Spinal cord (tissue), 10 donors: ENCODE measurements around the gene CYP1A2. TPM values are rescaled to one million over a fixed set of nuclear protein-coding genes. Genes with fewer than 3 reads are reported as not detected.
"Not testable (repeated sequence)": the region's sequence is repeated elsewhere in the genome, so short reads cannot be mapped to it uniquely, and the experiment has no call there.

Experiments used
- DNase-seq, 6 donors: peaks; one replicate each; pipeline versions ENCODE4 v3.0.0 to v3.0.0-alpha.2; 2013 to 2015; ENCODE audit warnings: low spot score in 6 of 6, low read depth in 4 of 6
- H3K27ac ChIP-seq: one replicate; pipeline ENCODE4 v1.5.1; 2013; ENCODE audit warnings: low read depth, low read length, control low read depth
- H3K27me3 ChIP-seq: one replicate; pipeline ENCODE4 v1.6.1; 2013; ENCODE audit warnings: low read length; ENCODE audit not compliant: control insufficient read depth, insufficient read depth
- H3K36me3 ChIP-seq: one replicate; pipeline ENCODE4 v1.6.1; 2013; ENCODE audit warnings: low read length; ENCODE audit not compliant: control insufficient read depth, insufficient read depth
- H3K4me1 ChIP-seq: one replicate; pipeline ENCODE4 v1.6.1; 2013; ENCODE audit warnings: low read length; ENCODE audit not compliant: control insufficient read depth, insufficient read depth
- H3K4me3 ChIP-seq: one replicate; pipeline ENCODE4 v1.5.1; 2013; ENCODE audit warnings: low read depth, low read length, control low read depth
- H3K9me3 ChIP-seq: one replicate; pipeline ENCODE4 v1.6.1; 2013; ENCODE audit warnings: low read length; ENCODE audit not compliant: control insufficient read depth, insufficient read depth
- WGBS: methylation state at CpG from one replicate; pipeline ENCODE4 v1.1.5; 2013; ENCODE audit warnings: missing lambda C conversion rate; ENCODE audit not compliant: insufficient coverage; 5-methylcytosine and 5-hydroxymethylcytosine counted together
- polyA plus RNA-seq, 2 donors: library from polyadenylated mRNA; unstranded; fragments of 120-200 nt; gene quantifications; one replicate each; pipeline ENCODE4 v1.2.1, GENCODE V29; 2013; ENCODE audit not compliant: insufficient read length in 2 of 2
- total RNA-seq, 2 donors: library from RNA; depleted of rRNA in 1 of 2; stranded (reverse); fragments of 120-200 nt in 1 of 2; fragments of >200 nt in 1 of 2; gene quantifications; one replicate each; pipeline versions ENCODE4 v1.2.3 to v1.2.4, GENCODE V29; 2013 to 2014
- donor health status: healthy.

The CYP1A2 gene
- total and polyA plus RNA-seq, 4 donors: 0.29 TPM; not detected in 3

GRCh38 chr15:74733269-74733668 lies 15.4 kb upstream of the CYP1A2 start:
- Histone ChIP-seq H3K27ac (no peak overlapping the region), H3K36me3 (no peaks in the 10 kb centered on the region), H3K9me3 (no peaks in the 10 kb centered on the region), H3K4me3 (no peak overlapping the region), H3K4me1 (no peaks in the 10 kb centered on the region), H3K27me3 (peaks cover 11% of the 10 kb centered on the region)
- 75% methylated on average over 3 of the region's 3 CpGs for WGBS
- DNase-seq: no peak

GRCh38 chr15:74735305-74735704 lies 13.3 kb upstream of the CYP1A2 start:
- Histone ChIP-seq H3K4me3 (no peak overlapping the region), H3K36me3 (no peaks in the 10 kb centered on the region), H3K27ac (no peak overlapping the region), H3K4me1 (no peaks in the 10 kb centered on the region), H3K27me3 (peaks cover 9% of the 10 kb centered on the region), H3K9me3 (no peaks in the 10 kb centered on the region)
- WGBS: no CpG with 5 or more reads among the region's 3 CpGs
- DNase-seq: no peak

GRCh38 chr15:74738239-74738638 lies 10.4 kb upstream of the CYP1A2 start:
- not testable (repeated sequence) for H3K4me1 ChIP-seq, H3K4me3 ChIP-seq, H3K9me3 ChIP-seq, H3K36me3 ChIP-seq, H3K27me3 ChIP-seq, DNase-seq, H3K27ac ChIP-seq
- WGBS: 61% methylated on average over 2 of the region's 5 CpGs

GRCh38 chr15:74742422-74742821 lies 6.2 kb upstream of the CYP1A2 start:
- no peak for DNase-seq
- 92% methylated on average over 5 of the region's 5 CpGs for WGBS

GRCh38 chr15:74746389-74746788 lies 2.3 kb upstream of the CYP1A2 start:
- H3K4me3 ChIP-seq: no peak overlapping the region
- no peaks in the 10 kb centered on the region for H3K9me3 ChIP-seq
- H3K27ac ChIP-seq: no peak overlapping the region
- no peaks in the 10 kb centered on the region for H3K36me3 ChIP-seq
- H3K27me3 ChIP-seq: no peaks in the 10 kb centered on the region
- WGBS: 40% methylated on average over 1 of the region's 4 CpGs
- H3K4me1 ChIP-seq: no peaks in the 10 kb centered on the region
- DNase-seq: no peak

More at GRCh38 chr15:74742422-74742821, 6.2 kb upstream of the CYP1A2 start:
- H3K9me3 ChIP-seq: no peaks in the 10 kb centered on the region
- no peaks in the 10 kb centered on the region for H3K4me1 ChIP-seq
- no peak overlapping the region for H3K27ac ChIP-seq
- H3K36me3 ChIP-seq: no peaks in the 10 kb centered on the region
- H3K4me3 ChIP-seq: no peak overlapping the region
- no peaks in the 10 kb centered on the region for H3K27me3 ChIP-seq

- Histone ChIP-seq H3K4me3 (no peak overlapping the region), H3K27me3 (no peaks in the 10 kb centered on the region), H3K9me3 (no peaks in the 10 kb centered on the region), H3K4me1 (no peaks in the 10 kb centered on the region), H3K36me3 (no peaks in the 10 kb centered on the region), H3K27ac (no peak overlapping the region)
- WGBS: 94% methylated on average over 20 of the region's 20 CpGs
- DNase-seq: no peak
Measured at GRCh38 chr15:74749832-74750231, 1.2 kb downstream of the CYP1A2 start.

GRCh38 chr15:74750751-74751150 lies 2.1 kb downstream of the CYP1A2 start:
- no peaks in the 10 kb centered on the region for H3K9me3 ChIP-seq
- H3K27ac ChIP-seq: no peak overlapping the region
- no peaks in the 10 kb centered on the region for H3K36me3 ChIP-seq
- H3K27me3 ChIP-seq: no peaks in the 10 kb centered on the region
- H3K4me1 ChIP-seq: no peaks in the 10 kb centered on the region
- no peak overlapping the region for H3K4me3 ChIP-seq
- no peak for DNase-seq
- WGBS: 13% methylated on average over 1 of the region's 2 CpGs

GRCh38 chr15:74752011-74752410 lies 3.4 kb downstream of the CYP1A2 start:
- Histone ChIP-seq H3K4me3 (no peak overlapping the region), H3K4me1 (no peaks in the 10 kb centered on the region), H3K27me3 (no peaks in the 10 kb centered on the region), H3K36me3 (no peaks in the 10 kb centered on the region), H3K9me3 (no peaks in the 10 kb centered on the region), H3K27ac (no peak overlapping the region)
- 76% methylated on average over 8 of the region's 8 CpGs for WGBS
- no peak for DNase-seq

GRCh38 chr15:74752531-74752930 lies 3.9 kb downstream of the CYP1A2 start:
- H3K27ac ChIP-seq: no peak overlapping the region
- no peaks in the 10 kb centered on the region for H3K9me3 ChIP-seq
- 73% methylated on average over 3 of the region's 5 CpGs for WGBS
- no peaks in the 10 kb centered on the region for H3K4me1 ChIP-seq
- H3K27me3 ChIP-seq: no peaks in the 10 kb centered on the region
- no peak overlapping the region for H3K4me3 ChIP-seq
- no peak for DNase-seq
- no peaks in the 10 kb centered on the region for H3K36me3 ChIP-seq

GRCh38 chr15:74754593-74755215 lies 6.1 kb downstream of the CYP1A2 start:
- Histone ChIP-seq H3K9me3 (no peaks in the 10 kb centered on the region), H3K4me1 (no peaks in the 10 kb centered on the region), H3K36me3 (no peaks in the 10 kb centered on the region), H3K27me3 (no peaks in the 10 kb centered on the region), H3K4me3 (no peak overlapping the region), H3K27ac (no peak overlapping the region)
- WGBS: 80% methylated on average over 14 of the region's 20 CpGs
- DNase-seq: no peak
